Measurements from ENCODE around the gene TWF1.

Gene TWF1

DNA sequence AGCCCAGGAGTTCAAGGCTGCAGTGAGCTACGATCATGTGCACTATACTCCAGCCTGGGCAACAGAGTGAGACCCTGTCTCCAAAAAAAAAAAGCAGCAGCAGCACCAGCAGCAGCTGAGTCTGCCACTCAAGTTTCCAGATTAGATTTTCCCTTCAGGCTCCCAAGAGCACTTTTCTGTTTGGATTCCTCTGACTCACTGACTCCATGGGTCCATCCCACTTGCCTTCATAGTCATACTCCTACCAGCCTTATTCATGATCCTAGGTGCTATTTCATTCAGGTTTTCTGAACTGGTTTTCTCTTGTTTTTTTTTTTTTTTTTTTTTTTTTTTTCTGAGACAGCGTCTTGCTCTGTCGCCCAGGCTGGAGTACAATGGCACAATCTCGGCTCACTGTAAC lies 6.8 kb upstream of the TWF1 start:
- no peak overlapping the region for H3K27ac Mint-ChIP-seq
- no peaks in the 10 kb centered on the region for H3K9me3 Mint-ChIP-seq
- peaks cover 5% of the 10 kb centered on the region for H3K4me1 Mint-ChIP-seq
- no peak overlapping the region for H3K4me3 Mint-ChIP-seq
- H3K36me3 Mint-ChIP-seq (ENCODE audit: low read depth), result no peaks in the 10 kb centered on the region
- no peaks in the 10 kb centered on the region for H3K27me3 Mint-ChIP-seq (ENCODE audit: low read depth)
- TF ChIP-seq, protein P1, sequence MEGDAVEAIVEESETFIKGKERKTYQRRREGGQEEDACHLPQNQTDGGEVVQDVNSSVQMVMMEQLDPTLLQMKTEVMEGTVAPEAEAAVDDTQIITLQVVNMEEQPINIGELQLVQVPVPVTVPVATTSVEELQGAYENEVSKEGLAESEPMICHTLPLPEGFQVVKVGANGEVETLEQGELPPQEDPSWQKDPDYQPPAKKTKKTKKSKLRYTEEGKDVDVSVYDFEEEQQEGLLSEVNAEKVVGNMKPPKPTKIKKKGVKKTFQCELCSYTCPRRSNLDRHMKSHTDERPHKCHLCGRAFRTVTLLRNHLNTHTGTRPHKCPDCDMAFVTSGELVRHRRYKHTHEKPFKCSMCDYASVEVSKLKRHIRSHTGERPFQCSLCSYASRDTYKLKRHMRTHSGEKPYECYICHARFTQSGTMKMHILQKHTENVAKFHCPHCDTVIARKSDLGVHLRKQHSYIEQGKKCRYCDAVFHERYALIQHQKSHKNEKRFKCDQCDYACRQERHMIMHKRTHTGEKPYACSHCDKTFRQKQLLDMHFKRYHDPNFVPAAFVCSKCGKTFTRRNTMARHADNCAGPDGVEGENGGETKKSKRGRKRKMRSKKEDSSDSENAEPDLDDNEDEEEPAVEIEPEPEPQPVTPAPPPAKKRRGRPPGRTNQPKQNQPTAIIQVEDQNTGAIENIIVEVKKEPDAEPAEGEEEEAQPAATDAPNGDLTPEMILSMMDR (IDR thresholded peaks at IDR 0.05; ENCODE audit: unreplicated experiment in 3 of 3), result no peak

DNA sequence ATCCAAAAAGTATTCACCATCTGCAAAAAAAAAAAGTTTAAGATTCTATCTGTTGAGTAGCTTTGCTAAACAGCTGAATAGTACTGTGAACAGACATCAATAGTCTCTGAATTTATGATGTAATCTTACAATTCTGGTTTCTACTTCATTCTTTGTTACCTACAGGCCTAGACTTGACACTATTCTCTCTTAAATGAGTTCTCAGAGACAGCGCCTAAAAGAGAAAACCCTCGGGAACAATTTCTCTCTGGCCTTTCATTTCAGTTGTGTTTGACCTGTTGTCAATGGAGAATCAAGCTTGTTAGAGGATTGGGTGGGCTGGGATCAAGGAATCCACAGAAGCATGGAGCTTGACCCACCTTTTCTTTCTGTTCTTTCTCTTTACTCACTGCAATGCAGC lies 5.9 kb upstream of the TWF1 start:
- H3K4me1 Mint-ChIP-seq, result peaks cover 8% of the 10 kb centered on the region
- TF ChIP-seq, protein P1 (IDR thresholded peaks at IDR 0.05; ENCODE audit: unreplicated experiment in 3 of 3), result no peak
- H3K36me3 Mint-ChIP-seq (ENCODE audit: low read depth), result no peaks in the 10 kb centered on the region
- H3K9me3 Mint-ChIP-seq, result no peaks in the 10 kb centered on the region
- no peak overlapping the region for H3K4me3 Mint-ChIP-seq
- H3K27ac Mint-ChIP-seq, result no peak overlapping the region
- H3K27me3 Mint-ChIP-seq (ENCODE audit: low read depth), result no peaks in the 10 kb centered on the region

DNA sequence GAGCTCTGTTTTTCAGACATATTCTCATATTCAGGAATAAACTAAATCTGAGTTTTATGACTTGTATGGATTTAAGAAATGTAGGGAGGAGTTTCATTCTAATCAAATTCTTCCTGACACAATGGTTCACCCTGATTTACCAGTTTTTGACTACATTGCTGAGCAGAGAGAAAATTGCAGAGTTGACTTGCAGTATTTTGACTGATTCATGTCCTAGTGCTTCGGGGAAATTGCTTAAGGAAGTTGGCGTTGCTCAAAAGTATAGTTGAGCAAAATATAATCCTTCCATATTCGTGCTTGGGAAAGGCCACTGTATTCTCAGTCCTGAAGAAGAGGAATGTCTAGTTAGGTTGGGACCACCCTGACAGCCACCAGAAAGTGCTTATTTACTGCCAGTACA lies 1.3 kb upstream of the TWF1 start:
- H3K9me3 Mint-ChIP-seq, result no peaks in the 10 kb centered on the region
- H3K4me1 Mint-ChIP-seq, result peaks cover 34% of the 10 kb centered on the region
- H3K36me3 Mint-ChIP-seq (ENCODE audit: low read depth), result peaks cover 6% of the 10 kb centered on the region
- TF ChIP-seq, protein P1 (IDR thresholded peaks at IDR 0.05; ENCODE audit: unreplicated experiment in 3 of 3), result no peak
- no peaks in the 10 kb centered on the region for H3K27me3 Mint-ChIP-seq (ENCODE audit: low read depth)
- peak overlapping the region; percentile 97 to 99 (median 99) for H3K4me3 Mint-ChIP-seq
- H3K27ac Mint-ChIP-seq, result peak overlapping the region; percentile 99 to 100 (median 99)

DNA sequence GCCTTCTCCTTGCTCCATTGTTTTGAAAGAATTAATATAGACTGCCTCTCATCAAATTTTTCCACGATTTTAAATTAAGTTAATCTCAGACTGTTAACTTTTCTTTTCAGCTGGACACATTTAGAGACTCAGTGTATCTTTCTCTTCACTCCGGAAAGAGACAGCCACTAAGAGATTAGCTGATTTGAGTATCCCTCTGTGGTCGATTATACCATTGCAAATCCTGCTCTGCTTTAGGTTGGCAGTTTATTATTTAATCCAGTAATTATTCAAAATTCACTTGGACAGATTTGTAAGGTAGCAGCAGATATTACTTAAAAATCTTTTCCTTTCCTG lies 588 bp upstream of the TWF1 start:
- TF ChIP-seq, protein P1 (IDR thresholded peaks at IDR 0.05; ENCODE audit: unreplicated experiment in 3 of 3), result no peak
- Mint-ChIP-seq H3K27ac (peak overlapping the region; percentile 99 to 100 (median 99)), H3K27me3 (ENCODE audit: low read depth) (no peaks in the 10 kb centered on the region), H3K36me3 (ENCODE audit: low read depth) (peaks cover 10% of the 10 kb centered on the region), H3K4me1 (peaks cover 34% of the 10 kb centered on the region), H3K4me3 (peak overlapping the region; percentile 97 to 99 (median 99)), H3K9me3 (no peaks in the 10 kb centered on the region)

DNA sequence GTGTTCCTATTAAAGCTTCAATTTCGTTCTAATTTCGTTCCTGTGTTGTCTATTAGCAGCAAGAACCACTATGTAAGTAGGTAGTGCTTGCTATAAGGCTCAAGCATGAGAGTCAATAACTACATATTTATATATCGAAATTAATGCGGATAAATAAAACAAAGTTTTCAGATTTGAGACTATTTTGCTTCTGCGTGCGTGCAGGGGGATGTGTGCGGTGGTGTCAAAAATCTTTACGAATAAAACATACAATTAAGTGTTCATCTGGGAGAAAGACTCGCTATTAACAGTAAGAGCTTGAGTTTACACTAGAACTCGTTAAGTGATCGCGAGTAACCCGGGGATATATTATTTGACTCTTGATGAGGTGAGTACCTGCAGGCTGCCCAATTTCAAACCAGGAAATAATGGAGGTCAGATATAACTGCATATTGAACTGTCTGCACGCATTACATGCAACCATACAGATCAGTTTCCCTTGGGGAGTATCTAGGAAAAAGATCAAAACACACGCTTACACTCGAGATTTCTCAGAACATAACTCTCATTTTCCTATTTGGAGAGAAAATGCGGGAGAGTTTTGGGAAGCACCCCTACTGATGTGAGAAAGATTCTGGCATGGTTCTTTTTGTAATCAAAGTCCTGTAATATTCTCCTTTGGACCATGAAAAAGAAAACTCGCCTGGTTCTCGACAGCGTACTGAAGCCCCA lies 813 bp downstream of the TWF1 start:
- Mint-ChIP-seq H3K9me3 (no peaks in the 10 kb centered on the region), H3K27ac (peak overlapping the region; percentile 98 to 100 (median 99)), H3K4me1 (peaks cover 34% of the 10 kb centered on the region), H3K4me3 (peak overlapping the region; percentile 97 to 99 (median 99)), H3K36me3 (ENCODE audit: low read depth) (peaks cover 20% of the 10 kb centered on the region), H3K27me3 (ENCODE audit: low read depth) (no peaks in the 10 kb centered on the region)
- TF ChIP-seq, protein P1 (IDR thresholded peaks at IDR 0.05; ENCODE audit: unreplicated experiment in 3 of 3), result no peak

DNA sequence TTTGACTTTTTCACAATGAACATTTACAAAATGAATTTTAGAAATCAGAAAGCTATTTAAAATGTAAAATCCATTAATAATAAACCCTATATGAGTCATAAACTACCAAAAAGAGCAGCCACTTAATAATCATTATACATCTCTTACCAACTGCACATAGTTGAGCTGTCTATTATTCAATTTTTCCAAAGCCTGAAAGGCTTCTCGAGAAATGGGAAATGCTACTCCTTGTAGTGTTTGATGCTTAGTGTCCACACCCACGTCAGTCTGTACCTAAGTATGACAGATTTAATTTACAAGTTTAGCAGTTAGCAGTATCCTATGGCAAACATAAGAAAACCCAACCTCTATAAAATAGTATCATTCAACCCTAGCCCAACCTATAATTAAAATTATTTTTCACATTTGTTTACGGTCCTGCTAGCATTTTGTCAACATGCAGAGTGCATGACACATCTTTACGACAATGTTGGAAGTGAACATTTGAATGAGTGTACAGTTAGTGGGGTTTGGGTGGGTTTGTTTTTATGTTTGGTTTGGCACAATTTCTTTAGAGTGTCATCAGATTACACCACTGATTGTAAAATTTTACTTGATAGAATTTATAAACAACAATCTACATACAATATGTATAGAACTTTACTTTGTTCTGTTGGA lies 8.4 kb downstream of the TWF1 start:
- Mint-ChIP-seq H3K9me3 (no peaks in the 10 kb centered on the region), H3K27me3 (ENCODE audit: low read depth) (no peaks in the 10 kb centered on the region), H3K27ac (no peak overlapping the region), H3K36me3 (ENCODE audit: low read depth) (peaks cover 49% of the 10 kb centered on the region), H3K4me1 (no peaks in the 10 kb centered on the region), H3K4me3 (no peak overlapping the region)
- TF ChIP-seq, protein P1 (IDR thresholded peaks at IDR 0.05; ENCODE audit: unreplicated experiment in 3 of 3), result no peak
